B cell (primary cell): ENCODE results near the gene OR4A15. TPM values are rescaled to one million over a fixed set of nuclear protein-coding genes. Genes with fewer than 3 reads are reported as not detected.

Experiments
- ATAC-seq: fragments of 200-7000 bp; cut with Tn5 transposase; one replicate; pipeline ENCODE4 v1.10.0; 2021; ENCODE audit warnings: low read depth, mild to moderate bottlenecking, moderate number of reproducible peaks, moderate library complexity
- CTCF ChIA-PET: fragments of 350-600 bp; sonication (Branson Sonifier 250); formaldehyde crosslinking; loops from one replicate; lab custom pipeline; 2021; ENCODE audit warnings: antibody characterized with exemption, inconsistent platforms; lab: Charles Lee
- POLR2A ChIA-PET: fragments of 350-600 bp; sonication (Branson Sonifier 250); formaldehyde crosslinking; loops from one replicate; lab custom pipeline; 2021; ENCODE audit warnings: antibody characterized with exemption; lab: Charles Lee
- DNase-seq: peaks from one replicate; pipeline ENCODE4 v3.0.0; 2013
- H2AFZ ChIP-seq: 2 replicates; pipeline ENCODE4 v1.6.1; 2012; ENCODE audit warnings: mild to moderate bottlenecking, low read depth, low read length; ENCODE audit not compliant: insufficient read depth, poor library complexity, severe bottlenecking
- H3K27ac ChIP-seq, 2 donors: 1 replicate in 1 of 2; 2 replicates in 1 of 2; pipeline ENCODE4 v1.5.1; 2012 to 2013; ENCODE audit warnings: low read length in 2 of 2, mild to moderate bottlenecking in 2 of 2, moderate library complexity in 1 of 2
- H3K27me3 ChIP-seq, 4 experiments: fragments of 200-600 bp in 1 of 4; sonication (generic) in 1 of 4; replicated peaks in 1 of 4; 1 replicate in 2 of 4; 2 replicates in 2 of 4; pipeline versions ENCODE4 v1.6.1 to v1.7.0; 2013 to 2016; ENCODE audit warnings: low read length in 3 of 4, mild to moderate bottlenecking in 2 of 4, mixed read lengths in 1 of 4, moderate library complexity in 1 of 4; ENCODE audit not compliant: insufficient read depth in 4 of 4, control insufficient read depth in 3 of 4; ENCODE audit errors: control extremely low read depth in 1 of 4
- H3K36me3 ChIP-seq, 2 experiments: replicated peaks in 1 of 2; 1 replicate in 1 of 2; 2 replicates in 1 of 2; pipeline versions ENCODE4 v1.6.1 to v1.7.1; 2013; ENCODE audit warnings: low read length in 1 of 2; ENCODE audit not compliant: insufficient read depth in 2 of 2, control insufficient read depth in 1 of 2; ENCODE audit errors: control extremely low read depth in 1 of 2, extremely low read depth in 1 of 2
- H3K4me1 ChIP-seq, 2 donors: fragments of 200-600 bp in 1 of 2; sonication (generic) in 1 of 2; 1 replicate in 1 of 2; 2 replicates in 1 of 2; pipeline versions ENCODE4 v1.5.1 to v1.6.1; 2013 to 2017; ENCODE audit warnings: low read length in 2 of 2; ENCODE audit not compliant: control insufficient read depth in 2 of 2, insufficient read depth in 2 of 2
- H3K4me2 ChIP-seq: replicated peaks from 2 replicates; pipeline ENCODE3; 2012; ENCODE audit warnings: mild to moderate bottlenecking, low read depth, low read length; ENCODE audit not compliant: poor library complexity, severe bottlenecking
- H3K4me3 ChIP-seq, 5 experiments: fragments of 200-600 bp in 1 of 5; sonication (generic) in 1 of 5; 1 replicate in 3 of 5; 2 replicates in 2 of 5; pipeline versions ENCODE4 v1.5.1 to v1.7.0; 2011 to 2016; ENCODE audit warnings: low read length in 4 of 5, mild to moderate bottlenecking in 4 of 5, low read depth in 2 of 5, control low read depth in 1 of 5, moderate library complexity in 1 of 5; ENCODE audit not compliant: insufficient read depth in 1 of 5; ENCODE audit errors: control extremely low read depth in 1 of 5, extremely low read depth in 1 of 5
- H3K79me2 ChIP-seq: fragments of 200-600 bp; sonication (generic); one replicate; pipeline ENCODE4 v1.6.0; 2016; ENCODE audit warnings: low read length; ENCODE audit not compliant: control insufficient read depth, insufficient read depth
- H3K9ac ChIP-seq: fragments of 200-600 bp; sonication (generic); 2 replicates; pipeline ENCODE4 v1.6.1; 2017; ENCODE audit warnings: mild to moderate bottlenecking, low read length, moderate library complexity
- H3K9me3 ChIP-seq, 3 donors: one replicate each; pipeline versions ENCODE4 v1.6.1 to v1.7.1; 2013; ENCODE audit warnings: low read length in 2 of 3; ENCODE audit not compliant: control insufficient read depth in 2 of 3, insufficient read depth in 1 of 3; ENCODE audit errors: control extremely low read depth in 1 of 3
- H4K20me1 ChIP-seq: 2 replicates; pipeline ENCODE4 v1.6.0; 2012; ENCODE audit warnings: mild to moderate bottlenecking, low read length; ENCODE audit not compliant: insufficient read depth, control insufficient read depth, poor library complexity, severe bottlenecking
- H3K27ac Mint-ChIP-seq: one replicate; pipeline ENCODE4 v1.8.0; 2021; ENCODE audit warnings: mixed read lengths
- H3K27me3 Mint-ChIP-seq: one replicate; pipeline ENCODE4 v1.8.0; 2021; ENCODE audit warnings: mixed read lengths
- H3K4me1 Mint-ChIP-seq: one replicate; pipeline ENCODE4 v1.8.0; 2021; ENCODE audit warnings: mixed read lengths
- H3K4me3 Mint-ChIP-seq: one replicate; pipeline ENCODE4 v1.8.0; 2021; ENCODE audit warnings: mixed read lengths
- H3K9me3 Mint-ChIP-seq: one replicate; pipeline ENCODE4 v1.8.0; 2022; ENCODE audit warnings: mixed read lengths; ENCODE audit not compliant: insufficient read depth
- EZH2 ChIP-seq: IDR thresholded peaks from 2 replicates; pipeline ENCODE4 v1.6.1; 2012; ENCODE audit warnings: borderline replicate concordance, low read depth, mild to moderate bottlenecking, moderate library complexity, low read length; ENCODE audit not compliant: insufficient read depth, poor library complexity, severe bottlenecking
- WGBS: methylation state at CpG from one replicate; pipeline ENCODE4 v1.1.5; 2013; ENCODE audit warnings: missing lambda C conversion rate; ENCODE audit not compliant: insufficient coverage; 5-methylcytosine and 5-hydroxymethylcytosine counted together
- intact Hi-C: fragments of 100-400 bp; cut with micrococcal nuclease; formaldehyde crosslinking; loops from one replicate; pipeline ENCODE4 v1.10.0; 2022
- polyA plus RNA-seq: library from polyadenylated mRNA; depleted of rRNA; stranded (reverse); fragments of >200 nt; gene quantifications from 2 replicates; pipeline ENCODE4 v1.2.3, GENCODE V29; 2012
- total RNA-seq, 2 donors: library from RNA; stranded (reverse); fragments of 120-200 nt in 1 of 2; gene quantifications; 1 replicate in 1 of 2; 2 replicates in 1 of 2; pipeline versions ENCODE4 v1.2.3 to v1.2.4, GENCODE V29; 2013 to 2022
- TF ChIP-seq, protein P1 (sequence below): fragments of 200-600 bp; IDR thresholded peaks from one replicate; pipeline ENCODE4 v1.8.0; 2022; ENCODE audit warnings: antibody characterized with exemption, mild to moderate bottlenecking

The OR4A15 gene
- total and polyA plus RNA-seq, 2 donors (not counting 1 experiment from before 2014, with no cell fraction given): not detected

DNA sequence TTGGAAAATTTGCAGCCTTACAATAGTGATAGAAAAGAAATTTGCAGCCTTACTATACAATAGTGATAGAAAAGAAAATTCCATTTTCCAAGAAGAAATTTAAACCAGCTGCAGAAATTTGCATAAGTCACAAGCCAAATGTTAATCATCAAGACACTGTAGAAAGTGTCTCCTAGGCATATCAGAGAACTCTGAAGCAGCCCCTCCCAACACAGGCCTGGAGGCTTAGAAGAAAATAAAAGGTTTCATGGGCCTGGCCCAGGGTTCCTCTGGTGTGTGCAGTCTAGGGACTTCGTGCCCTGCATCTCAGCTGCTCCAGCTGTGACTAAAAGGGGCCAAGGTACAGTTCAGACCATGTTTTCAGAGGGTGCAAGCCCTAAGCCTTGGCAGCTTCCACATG lies 18.7 kb upstream of the OR4A15 start:
- H3K27me3 ChIP-seq: no peaks in the 10 kb centered on the region
- Mint-ChIP-seq H3K4me1 (no peaks in the 10 kb centered on the region), H3K4me3 (no peak overlapping the region), H3K27me3 (no peaks in the 10 kb centered on the region), H3K27ac (no peak overlapping the region), H3K9me3 (peaks cover 5% of the 10 kb centered on the region)
- intact Hi-C loops: no loop called here
- H3K36me3 ChIP-seq: no peaks in the 10 kb centered on the region
- no peaks in the 10 kb centered on the region for H4K20me1 ChIP-seq
- no peak overlapping the region for H3K9ac ChIP-seq
- ChIA-PET POLR2A (no interaction called here), CTCF (no interaction called here)
- H2AFZ ChIP-seq: no peak overlapping the region
- H3K4me2 ChIP-seq: no peak overlapping the region
- H3K9me3 ChIP-seq: peaks cover 0 to 10% (median 0%) of the 10 kb centered on the region in 3 donors
- DNase-seq: no peak
- ATAC-seq: no peak
- H3K27ac ChIP-seq: no peak overlapping the region
- H3K79me2 ChIP-seq: no peaks in the 10 kb centered on the region
- H3K4me1 ChIP-seq: no peaks in the 10 kb centered on the region
- no peak overlapping the region for H3K4me3 ChIP-seq
- 8% methylated on average over 1 of the region's 1 CpG for WGBS
- no peak for TF ChIP-seq EZH2
- TF ChIP-seq, protein P1, sequence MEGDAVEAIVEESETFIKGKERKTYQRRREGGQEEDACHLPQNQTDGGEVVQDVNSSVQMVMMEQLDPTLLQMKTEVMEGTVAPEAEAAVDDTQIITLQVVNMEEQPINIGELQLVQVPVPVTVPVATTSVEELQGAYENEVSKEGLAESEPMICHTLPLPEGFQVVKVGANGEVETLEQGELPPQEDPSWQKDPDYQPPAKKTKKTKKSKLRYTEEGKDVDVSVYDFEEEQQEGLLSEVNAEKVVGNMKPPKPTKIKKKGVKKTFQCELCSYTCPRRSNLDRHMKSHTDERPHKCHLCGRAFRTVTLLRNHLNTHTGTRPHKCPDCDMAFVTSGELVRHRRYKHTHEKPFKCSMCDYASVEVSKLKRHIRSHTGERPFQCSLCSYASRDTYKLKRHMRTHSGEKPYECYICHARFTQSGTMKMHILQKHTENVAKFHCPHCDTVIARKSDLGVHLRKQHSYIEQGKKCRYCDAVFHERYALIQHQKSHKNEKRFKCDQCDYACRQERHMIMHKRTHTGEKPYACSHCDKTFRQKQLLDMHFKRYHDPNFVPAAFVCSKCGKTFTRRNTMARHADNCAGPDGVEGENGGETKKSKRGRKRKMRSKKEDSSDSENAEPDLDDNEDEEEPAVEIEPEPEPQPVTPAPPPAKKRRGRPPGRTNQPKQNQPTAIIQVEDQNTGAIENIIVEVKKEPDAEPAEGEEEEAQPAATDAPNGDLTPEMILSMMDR: no peak

DNA sequence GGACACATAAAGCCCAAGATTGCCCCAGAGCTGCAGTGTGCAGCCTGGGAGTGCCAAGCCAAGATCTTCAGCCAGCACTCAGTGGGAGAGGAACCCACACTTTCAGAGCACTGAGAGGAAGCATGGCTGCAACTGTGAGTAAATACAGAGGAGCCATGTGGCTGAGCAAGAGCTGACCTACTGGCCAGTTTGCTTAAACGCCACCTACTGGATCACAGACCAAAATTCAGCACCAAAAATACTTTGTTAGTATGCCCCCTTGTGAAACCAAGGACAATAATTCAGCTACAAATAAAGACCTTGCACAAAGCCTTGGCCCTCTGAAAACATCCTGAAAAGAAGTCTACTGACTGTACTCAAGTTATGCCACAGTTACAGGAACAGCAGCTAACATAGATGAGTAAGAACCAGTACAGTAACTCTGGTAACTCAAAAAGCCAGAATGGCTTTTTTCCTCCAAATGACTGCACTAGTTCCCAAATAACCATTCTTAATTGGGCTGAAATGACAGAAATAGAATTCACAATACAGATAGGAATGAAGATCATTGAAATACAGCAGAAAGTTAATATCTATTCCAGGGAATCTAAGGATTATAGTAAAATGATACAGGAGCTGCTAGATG lies 10.1 kb upstream of the OR4A15 start:
- Histone ChIP-seq H3K27me3 (no peaks in the 10 kb centered on the region), H3K4me3 (no peak overlapping the region), H3K79me2 (no peaks in the 10 kb centered on the region), H3K4me2 (no peak overlapping the region), H3K4me1 (no peaks in the 10 kb centered on the region), H3K9me3 (peaks cover 0 to 19% (median 2%) of the 10 kb centered on the region in 3 donors), H3K9ac (no peak overlapping the region), H4K20me1 (no peaks in the 10 kb centered on the region), H3K27ac (no peak overlapping the region), H2AFZ (no peak overlapping the region), H3K36me3 (no peaks in the 10 kb centered on the region)
- no peak overlapping the region for H3K4me3 Mint-ChIP-seq
- ChIA-PET CTCF (no interaction called here), POLR2A (no interaction called here)
- H3K27me3 Mint-ChIP-seq: no peaks in the 10 kb centered on the region
- TF ChIP-seq EZH2: no peak
- TF ChIP-seq, protein P1: no peak
- ATAC-seq (no peak), DNase-seq (no peak)
- H3K27ac Mint-ChIP-seq: no peak overlapping the region
- intact Hi-C loops: no loop called here
- 0% methylated on average over 1 of the region's 1 CpG for WGBS
- no peaks in the 10 kb centered on the region for H3K4me1 Mint-ChIP-seq
- peaks cover 11% of the 10 kb centered on the region for H3K9me3 Mint-ChIP-seq
